ENCODE results near the gene TBL1X.

TBL1X gene

GRCh38 chrX:9687899-9688298, 223.0 kb downstream of the TBL1X start:
- no peak for DNase-seq (ENCODE audit: low read depth)
- TF ChIP-seq CTCF (conservative IDR thresholded peaks at IDR 0.05; ENCODE audit: low read length), result no peak
- no peak overlapping the region for H3K4me3 ChIP-seq (ENCODE audit: low read length)

- no peak for TF ChIP-seq CTCF (conservative IDR thresholded peaks at IDR 0.05; ENCODE audit: low read length)
- H3K4me3 ChIP-seq (ENCODE audit: low read length), result no peak overlapping the region
- no peak for DNase-seq (ENCODE audit: low read depth)
Observed at GRCh38 chrX:9688833-9689232, 224.0 kb downstream of the TBL1X start.

- DNase-seq (ENCODE audit: low read depth), result no peak
- TF ChIP-seq CTCF (conservative IDR thresholded peaks at IDR 0.05; ENCODE audit: low read length), result no peak
- no peak overlapping the region for H3K4me3 ChIP-seq (ENCODE audit: low read length)
Observed at GRCh38 chrX:9690046-9690445, 225.2 kb downstream of the TBL1X start.

GRCh38 chrX:9693307-9694001, 228.6 kb downstream of the TBL1X start:
- DNase-seq (ENCODE audit: low read depth), result no peak
- TF ChIP-seq CTCF (conservative IDR thresholded peaks at IDR 0.05; ENCODE audit: low read length), result no peak
- no peak overlapping the region for H3K4me3 ChIP-seq (ENCODE audit: low read length)

- no peak for DNase-seq (ENCODE audit: low read depth)
- no peak overlapping the region for H3K4me3 ChIP-seq (ENCODE audit: low read length)
- no peak for TF ChIP-seq CTCF (conservative IDR thresholded peaks at IDR 0.05; ENCODE audit: low read length)
Observed at GRCh38 chrX:9698576-9698975, 233.7 kb downstream of the TBL1X start.

- DNase-seq (ENCODE audit: low read depth), result no peak
Observed at GRCh38 chrX:9700555-9700954, 235.7 kb downstream of the TBL1X start.

More at GRCh38 chrX:9700555-9700954, 235.7 kb downstream of the TBL1X start:
- no peak for TF ChIP-seq CTCF (conservative IDR thresholded peaks at IDR 0.05; ENCODE audit: low read length)
- no peak overlapping the region for H3K4me3 ChIP-seq (ENCODE audit: low read length)
